GM15510 (cell line): ENCODE data around the gene KRTAP3-2.

Experiments
- POLR2A ChIP-seq: IDR thresholded peaks from 3 replicates; pipeline ENCODE4 v1.6.1; 2011; ENCODE audit warnings: borderline replicate concordance; ENCODE audit not compliant: insufficient read length; ENCODE audit errors: extremely low read depth

The KRTAP3-2 gene

DNA sequence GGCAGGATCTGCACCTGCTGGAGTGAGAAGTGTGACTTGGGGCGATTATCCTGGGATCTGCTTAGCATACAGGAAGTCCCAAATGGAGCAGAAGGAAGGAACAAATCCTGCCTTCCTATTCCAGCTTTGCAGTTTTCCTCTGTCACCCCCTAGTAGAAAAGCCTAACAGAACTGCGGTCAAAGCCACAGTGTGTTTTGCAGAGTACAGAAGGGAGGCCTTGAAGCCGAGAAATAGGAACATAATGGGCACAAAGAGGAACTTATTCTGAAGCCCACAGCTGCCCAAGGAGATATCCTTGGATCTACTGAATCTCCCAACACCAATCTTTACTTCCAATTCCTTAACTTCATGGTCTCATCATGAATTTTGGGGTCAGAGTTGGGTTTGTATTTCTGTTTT is 18.8 kb upstream of the KRTAP3-2 start:
- TF ChIP-seq POLR2A: no peak

GRCh38 chr17:41016578-41017215 is 17.0 kb upstream of the KRTAP3-2 start:
- TF ChIP-seq POLR2A: no peak

DNA sequence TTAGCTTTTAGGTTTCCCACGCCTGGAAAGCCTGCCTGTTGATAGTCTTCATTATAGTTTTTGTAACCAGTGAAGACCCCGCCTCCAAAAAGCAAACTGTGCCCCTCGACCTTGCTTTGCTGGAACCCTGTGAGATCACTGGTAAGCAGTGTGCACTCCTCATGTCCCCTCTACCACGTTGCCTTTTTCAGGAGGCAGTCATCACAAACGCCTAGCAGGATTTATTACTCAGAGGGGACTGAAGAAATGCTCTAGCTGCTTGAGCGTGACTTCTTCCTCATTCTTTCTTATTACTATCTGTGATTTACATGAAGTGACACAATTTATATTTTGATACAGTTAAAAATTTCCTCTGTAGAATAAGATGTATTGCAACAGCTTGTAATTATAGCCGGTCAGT is 15.7 kb upstream of the KRTAP3-2 start:
- TF ChIP-seq POLR2A: no peak

DNA sequence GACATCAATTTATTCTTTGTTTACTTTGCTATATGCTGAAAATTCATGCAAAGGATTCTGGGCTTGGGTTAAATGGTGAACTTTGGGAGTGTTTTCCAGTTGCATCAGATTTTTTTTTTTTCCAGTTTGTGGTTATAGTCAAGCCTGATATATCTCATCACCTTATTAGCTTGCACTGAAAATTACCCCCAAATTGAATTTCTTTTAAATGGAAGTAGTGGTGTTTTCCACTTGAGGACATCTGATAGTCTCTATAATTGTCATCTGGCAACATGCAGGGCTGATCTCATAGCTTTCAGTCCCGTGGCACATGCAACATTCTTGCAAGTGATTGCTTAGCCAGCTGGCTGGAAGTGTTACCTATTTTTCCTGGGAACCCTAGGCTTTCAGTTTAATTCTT is 13.9 kb upstream of the KRTAP3-2 start:
- no peak for TF ChIP-seq POLR2A

DNA sequence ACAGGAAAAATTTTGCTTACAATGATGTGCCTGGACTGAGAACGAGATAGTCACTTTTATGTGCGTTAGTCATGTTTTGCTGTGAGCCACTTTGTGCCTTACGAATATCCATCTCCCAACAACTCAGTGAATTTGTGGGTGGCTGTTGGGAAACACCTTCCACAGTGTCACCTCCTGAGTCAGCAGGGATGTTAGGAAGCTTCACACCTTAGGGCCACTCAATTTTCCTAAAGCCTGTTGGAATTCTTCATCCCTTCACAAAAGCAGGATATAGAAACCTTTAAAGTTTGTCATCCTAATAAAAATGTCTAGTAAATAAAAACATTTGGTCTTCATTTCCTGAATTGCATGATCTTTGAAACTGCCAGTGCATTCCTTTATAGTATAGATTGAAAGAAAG is 13.5 kb upstream of the KRTAP3-2 start:
- TF ChIP-seq POLR2A: no peak

- TF ChIP-seq POLR2A: no peak
Measured at GRCh38 chr17:41012326-41013120, 12.8 kb upstream of the KRTAP3-2 start.

DNA sequence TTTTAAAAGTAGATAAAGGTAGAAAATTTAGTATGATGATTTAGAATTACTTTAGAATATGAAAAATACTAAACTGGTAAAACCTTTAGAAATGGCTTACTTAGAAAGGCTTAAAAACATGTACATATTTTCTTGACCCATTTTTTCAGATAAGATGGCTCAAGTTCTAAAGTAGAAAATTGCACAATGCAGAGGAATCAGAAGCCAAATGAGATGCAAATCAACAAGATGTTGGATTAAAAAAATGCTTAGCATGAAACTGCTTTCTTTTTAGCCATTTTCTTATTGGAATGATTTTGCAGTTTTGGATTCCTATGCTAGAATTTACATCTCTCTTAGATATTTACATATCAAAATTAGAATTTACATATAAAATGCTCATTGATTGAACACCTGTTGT is 10.7 kb upstream of the KRTAP3-2 start:
- no peak for TF ChIP-seq POLR2A

DNA sequence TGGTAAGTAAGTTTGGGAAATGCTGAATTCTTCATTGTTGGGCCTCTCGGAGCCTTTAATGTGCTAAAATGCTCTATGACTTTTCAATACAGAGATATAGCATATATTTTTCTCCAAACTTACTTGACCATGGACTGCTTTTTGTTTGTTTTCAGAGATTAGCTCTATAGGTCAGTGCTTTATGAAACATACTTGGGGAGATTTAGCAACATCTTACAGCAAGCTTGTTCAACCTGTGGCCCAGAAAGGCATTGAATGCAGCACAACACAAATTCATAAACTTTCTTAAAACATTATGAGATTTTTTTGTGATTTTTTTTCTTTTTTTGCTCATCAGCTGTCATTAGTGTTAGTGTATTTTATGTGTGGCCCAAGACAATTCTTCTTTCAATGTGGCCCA is 10.2 kb upstream of the KRTAP3-2 start:
- TF ChIP-seq POLR2A: no peak

GRCh38 chr17:41009301-41009760 is 9.6 kb upstream of the KRTAP3-2 start:
- no peak for TF ChIP-seq POLR2A

- no peak for TF ChIP-seq POLR2A
Measured at GRCh38 chr17:41008811-41009210, 9.1 kb upstream of the KRTAP3-2 start, which contains the start of gene KRTAP3-1. Gene KRTAP3-1, minus strand, starts transcription at chr17:41009128. Its CDS starts 54 bp downstream, at chr17:41009074.

- no peak for TF ChIP-seq POLR2A
Measured at GRCh38 chr17:41004397-41004796, 4.7 kb upstream of the KRTAP3-2 start.

DNA sequence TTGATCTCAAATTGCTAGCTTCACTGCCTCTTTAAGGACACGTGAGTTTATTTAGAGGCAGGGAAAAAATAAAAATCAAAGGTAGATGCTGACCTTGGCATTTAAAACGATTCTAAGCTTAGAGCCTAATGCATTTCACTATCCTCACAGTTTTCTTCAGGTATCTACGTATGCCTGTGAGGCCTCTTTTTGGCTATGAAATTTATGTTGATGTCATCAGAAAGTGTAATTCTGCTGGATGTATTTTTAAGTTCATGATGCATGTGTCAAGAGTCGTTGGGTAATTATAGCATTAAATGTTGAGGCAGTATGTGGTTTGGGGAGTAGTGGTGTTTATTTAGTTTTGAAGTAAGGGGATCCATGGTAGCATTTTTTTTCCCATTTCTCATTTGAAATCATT is 4.2 kb upstream of the KRTAP3-2 start:
- TF ChIP-seq POLR2A: no peak

GRCh38 chr17:41002814-41003213 is 3.1 kb upstream of the KRTAP3-2 start:
- no peak for TF ChIP-seq POLR2A

DNA sequence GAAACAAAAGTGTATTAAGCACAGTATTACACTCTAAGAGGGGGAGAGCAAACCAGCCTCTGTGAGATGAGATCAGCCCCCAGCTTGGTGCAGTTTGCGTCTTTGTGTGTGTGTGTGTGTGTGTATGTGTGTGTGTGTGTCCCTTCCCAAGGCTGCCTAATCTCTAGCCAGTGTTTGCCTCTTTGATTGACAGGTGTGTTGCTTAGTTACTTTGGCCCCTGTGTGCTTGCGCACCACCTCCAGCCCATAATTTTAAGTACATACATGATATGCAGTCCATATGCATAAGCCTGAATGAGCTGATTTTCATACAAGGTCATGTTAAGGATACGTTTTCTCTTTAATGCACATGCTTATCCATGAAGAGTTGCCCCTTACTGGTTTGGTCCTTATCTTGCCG is 2.1 kb upstream of the KRTAP3-2 start:
- TF ChIP-seq POLR2A: no peak

GRCh38 chr17:40997361-40997760 is 2.3 kb downstream of the KRTAP3-2 start:
- no peak for TF ChIP-seq POLR2A

- no peak for TF ChIP-seq POLR2A
Measured at GRCh38 chr17:40996829-40997228, 2.9 kb downstream of the KRTAP3-2 start.
